IMR-90 (cell line): ENCODE data around the gene RBMS3. TPM values are rescaled to one million over a fixed set of nuclear protein-coding genes. Genes with fewer than 3 reads are reported as not detected.

Experiments
- ATAC-seq: fragments of 200-7000 bp; cut with Tn5 transposase; 2 replicates; pipeline ENCODE4 v1.9.1; 2020; ENCODE audit warnings: low read depth, mild to moderate bottlenecking, moderate library complexity
- BruUV-seq: library from RNA; stranded (reverse); fragments of 400-500 nt; replicated peaks from 2 replicates; lab custom pipeline; 2021; lab: Mats Ljungman, UMichigan
- CTCF ChIA-PET: fragments of 300-600 bp; formaldehyde crosslinking; extraction: SDS; loops from one replicate; lab custom pipeline; 2021; ENCODE audit warnings: antibody characterized with exemption; lab: Yijun Ruan, JAX
- POLR2A ChIA-PET: fragments of 300-600 bp; sonication (Branson Sonifier 250); formaldehyde crosslinking; loops from one replicate; lab custom pipeline; 2022; ENCODE audit warnings: antibody characterized with exemption; ENCODE audit not compliant: unreplicated experiment; lab: Charles Lee
- DNase-seq: peaks from one replicate; pipeline ENCODE4 v3.0.0; 2013
- H2AFZ ChIP-seq: replicated peaks from 2 replicates; pipeline ENCODE3; 2013; ENCODE audit warnings: low read length, mild to moderate bottlenecking; ENCODE audit not compliant: poor library complexity
- H2AK5ac ChIP-seq: 2 replicates; pipeline ENCODE4 v1.6.1; 2013; ENCODE audit warnings: low read depth, low read length, inconsistent platforms
- H2AK9ac ChIP-seq: replicated peaks from 2 replicates; pipeline ENCODE3; 2013; ENCODE audit warnings: mild to moderate bottlenecking, low read depth, low read length, moderate library complexity; ENCODE audit not compliant: poor library complexity
- H2BK120ac ChIP-seq: 2 replicates; pipeline ENCODE4 v1.6.1; 2013; ENCODE audit warnings: low read depth, low read length, inconsistent platforms
- H2BK15ac ChIP-seq: 3 replicates; pipeline ENCODE4 v1.6.1; 2013; ENCODE audit warnings: low read depth, low read length, inconsistent platforms
- H2BK20ac ChIP-seq: 2 replicates; pipeline ENCODE4 v1.6.1; 2013; ENCODE audit warnings: low read depth, mild to moderate bottlenecking, inconsistent platforms, low read length, moderate library complexity
- H2BK5ac ChIP-seq: 2 replicates; pipeline ENCODE4 v1.6.1; 2013; ENCODE audit warnings: mild to moderate bottlenecking, low read depth, low read length, inconsistent platforms; ENCODE audit not compliant: poor library complexity, severe bottlenecking
- H3K14ac ChIP-seq: replicated peaks from 2 replicates; pipeline ENCODE4 v1.6.1; 2013; ENCODE audit warnings: low read depth, low read length, inconsistent platforms
- H3K18ac ChIP-seq: 2 replicates; pipeline ENCODE4 v1.6.1; 2013; ENCODE audit warnings: low read depth, low read length, control low read depth
- H3K23ac ChIP-seq: 2 replicates; pipeline ENCODE4 v1.6.1; 2013; ENCODE audit warnings: low read depth, low read length, inconsistent platforms
- H3K27ac ChIP-seq: 2 replicates; pipeline ENCODE4 v1.5.1; 2013; ENCODE audit warnings: mild to moderate bottlenecking, control low read depth, low read length; ENCODE audit not compliant: insufficient read depth
- H3K27me3 ChIP-seq: 2 replicates; pipeline ENCODE4 v1.6.1; 2013; ENCODE audit warnings: low read length; ENCODE audit not compliant: control insufficient read depth, insufficient read depth
- H3K36me3 ChIP-seq: 2 replicates; pipeline ENCODE4 v1.6.1; 2013; ENCODE audit warnings: low read length, mixed read lengths; ENCODE audit not compliant: control insufficient read depth, insufficient read depth
- H3K4ac ChIP-seq: 2 replicates; pipeline ENCODE4 v1.6.1; 2013; ENCODE audit warnings: low read depth, low read length, inconsistent platforms
- H3K4me1 ChIP-seq: 2 replicates; pipeline ENCODE4 v1.6.1; 2013; ENCODE audit warnings: low read length, mixed read lengths; ENCODE audit not compliant: control insufficient read depth, insufficient read depth
- H3K4me2 ChIP-seq: 2 replicates; pipeline ENCODE4 v1.6.1; 2013; ENCODE audit warnings: low read depth, mild to moderate bottlenecking, control low read depth, low read length, moderate library complexity
- H3K4me3 ChIP-seq: 2 replicates; pipeline ENCODE4 v1.5.1; 2013; ENCODE audit warnings: low read depth, mild to moderate bottlenecking, control low read depth, low read length, moderate library complexity; ENCODE audit not compliant: insufficient read depth
- H3K56ac ChIP-seq: 2 replicates; pipeline ENCODE4 v1.6.1; 2013; ENCODE audit warnings: low read length, inconsistent platforms; ENCODE audit not compliant: insufficient read depth; ENCODE audit errors: extremely low read depth
- H3K79me1 ChIP-seq, 2 experiments: 2 replicates each; pipeline ENCODE4 v1.6.1; 2013; ENCODE audit warnings: low read length in 2 of 2, inconsistent platforms in 1 of 2, low read depth in 1 of 2
- H3K9ac ChIP-seq: 2 replicates; pipeline ENCODE4 v1.6.1; 2013; ENCODE audit warnings: low read depth, low read length, control low read depth
- H3K9me1 ChIP-seq: 2 replicates; pipeline ENCODE4 v1.6.1; 2013; ENCODE audit warnings: low read length, inconsistent platforms; ENCODE audit not compliant: insufficient read depth
- H3K9me3 ChIP-seq: 2 replicates; pipeline ENCODE4 v1.6.1; 2013; ENCODE audit warnings: low read length; ENCODE audit not compliant: control insufficient read depth, insufficient read depth
- H4K20me1 ChIP-seq: 2 replicates; pipeline ENCODE4 v1.6.1; 2013; ENCODE audit warnings: low read length, inconsistent platforms; ENCODE audit not compliant: insufficient read depth
- H4K5ac ChIP-seq: 2 replicates; pipeline ENCODE4 v1.6.1; 2013; ENCODE audit warnings: mild to moderate bottlenecking, low read depth, low read length, control low read depth
- H4K8ac ChIP-seq, 2 experiments: 2 replicates each; pipeline ENCODE4 v1.6.1; 2013; ENCODE audit warnings: low read depth in 2 of 2, low read length in 2 of 2, control low read depth in 1 of 2, inconsistent platforms in 1 of 2
- H4K91ac ChIP-seq: 2 replicates; pipeline ENCODE4 v1.6.1; 2013; ENCODE audit warnings: low read depth, low read length, inconsistent platforms; ENCODE audit not compliant: insufficient read depth
- BHLHE40 ChIP-seq: fragments of 150-350 bp; IDR thresholded peaks from 2 replicates; pipeline ENCODE4 v1.6.1; 2016; ENCODE audit warnings: mild to moderate bottlenecking, low read depth, low read length
- CEBPB ChIP-seq: IDR thresholded peaks from 2 replicates; pipeline ENCODE4 v1.6.1; 2012; ENCODE audit warnings: low read depth, low read length, improper control_type of control experiment
- CHD1 ChIP-seq: IDR thresholded peaks from 2 replicates; pipeline ENCODE4 v1.6.1; 2012; ENCODE audit warnings: low read depth, low read length, improper control_type of control experiment
- ELK1 ChIP-seq: fragments of 150-350 bp; IDR thresholded peaks from 2 replicates; pipeline ENCODE4 v1.6.1; 2016; ENCODE audit warnings: low read depth, mild to moderate bottlenecking, low read length, moderate library complexity, borderline replicate concordance
- FOS ChIP-seq: fragments of 150-350 bp; IDR thresholded peaks from 2 replicates; pipeline ENCODE4 v1.6.1; 2016; ENCODE audit warnings: low read depth, low read length
- MAFK ChIP-seq: IDR thresholded peaks from 2 replicates; pipeline ENCODE4 v1.6.1; 2012; ENCODE audit warnings: low read depth, low read length, improper control_type of control experiment
- MAZ ChIP-seq: IDR thresholded peaks from 2 replicates; pipeline ENCODE4 v1.6.1; 2012; ENCODE audit warnings: low read depth, mild to moderate bottlenecking, low read length, improper control_type of control experiment, moderate library complexity, borderline replicate concordance
- MXI1 ChIP-seq: IDR thresholded peaks from 2 replicates; pipeline ENCODE4 v1.6.1; 2012; ENCODE audit warnings: low read depth, mild to moderate bottlenecking, low read length, moderate library complexity, borderline replicate concordance
- NFE2L2 ChIP-seq: fragments of 150-350 bp; IDR thresholded peaks from 2 replicates; pipeline ENCODE4 v1.6.1; 2016; ENCODE audit warnings: low read depth, mild to moderate bottlenecking, low read length
- POLR2A ChIP-seq: IDR thresholded peaks from 2 replicates; pipeline ENCODE4 v1.6.1; 2012; ENCODE audit warnings: mild to moderate bottlenecking, low read depth, low read length
- RAD21 ChIP-seq: IDR thresholded peaks from 2 replicates; pipeline ENCODE4 v1.6.1; 2012; ENCODE audit warnings: low read length, improper control_type of control experiment
- RCOR1 ChIP-seq: IDR thresholded peaks from 2 replicates; pipeline ENCODE4 v1.6.1; 2012; ENCODE audit warnings: mild to moderate bottlenecking, low read length, improper control_type of control experiment; ENCODE audit not compliant: insufficient replicate concordance
- RFX5 ChIP-seq: IDR thresholded peaks from 2 replicates; pipeline ENCODE4 v1.8.0; 2012; ENCODE audit warnings: low read depth, mild to moderate bottlenecking, low read length, moderate library complexity
- SMC3 ChIP-seq: fragments of 150-350 bp; IDR thresholded peaks from 2 replicates; pipeline ENCODE4 v1.6.1; 2016; ENCODE audit warnings: low read depth, mild to moderate bottlenecking, antibody characterized with exemption, low read length, moderate library complexity
- WGBS, 2 experiments: methylation state at CpG; one replicate each; pipeline versions ENCODE4 v1.1.5 to v1.1.7; 2013; ENCODE audit warnings: missing lambda C conversion rate in 2 of 2; ENCODE audit not compliant: insufficient read length in 1 of 2; ENCODE audit errors: extremely low coverage in 2 of 2; 5-methylcytosine and 5-hydroxymethylcytosine counted together
- dilution Hi-C: fragments of 300-500 bp; cut with HindIII; formaldehyde crosslinking; loops from one replicate; pipeline ENCODE4 v1.14.3; 2018; ENCODE audit warnings: low sequenced_read_pairs; ENCODE audit not compliant: unreplicated experiment
- in situ Hi-C: fragments of 300-500 bp; cut with MboI; formaldehyde crosslinking; loops from 3 replicates; pipeline ENCODE4 v1.14.3; 2019; ENCODE audit warnings: low sequenced_read_pairs, inconsistent platforms, mixed read lengths
- intact Hi-C: fragments of 100-400 bp; cut with micrococcal nuclease; formaldehyde crosslinking; loops from 2 replicates; pipeline ENCODE4 v1.10.0; 2022
- polyA plus RNA-seq, 3 experiments: library from polyadenylated mRNA; depleted of rRNA; stranded (reverse); fragments of >200 nt; gene quantifications; 2 replicates each; pipeline ENCODE4 v1.2.3, GENCODE V29; 2012; ENCODE audit warnings: low replicate concordance in 1 of 3
- total RNA-seq: library from RNA; depleted of rRNA; stranded (reverse); fragments of >200 nt; gene quantifications from 2 replicates; pipeline ENCODE4 v1.2.3, GENCODE V29; 2012
- TF ChIP-seq, protein P1 (sequence below): conservative IDR thresholded peaks from 2 replicates; pipeline ENCODE4 v1.5.1; 2012; ENCODE audit warnings: mild to moderate bottlenecking, low read depth, low read length, improper control_type of control experiment
- TF ChIP-seq, protein P2 (sequence below): fragments of 150-350 bp; IDR thresholded peaks from 2 replicates; pipeline ENCODE4 v1.6.1; 2017; ENCODE audit warnings: mild to moderate bottlenecking, antibody characterized with exemption, low read length, low read depth

RBMS3 gene
- total and polyA plus RNA-seq, 2 of the 4 experiments (the other 2 are of a cell fraction), result 15.2 to 127 TPM

- no peak for ATAC-seq
- POLR2A ChIA-PET, result no interaction called here
These were observed 225.6 kb downstream of the RBMS3 start for GRCh38 chr3:29506502-29506901.

More at GRCh38 chr3:29506502-29506901, 225.6 kb downstream of the RBMS3 start:
- Histone ChIP-seq H3K27me3 (no peaks in the 10 kb centered on the region), H3K4me1 (peaks cover 3% of the 10 kb centered on the region; the same call in 1 of the 2 replicates), H2BK20ac (no peak overlapping the region), H2BK5ac (no peak overlapping the region), H2AFZ (no peak overlapping the region), H3K4me3 (no peak overlapping the region), H3K36me3 (no peaks in the 10 kb centered on the region), H3K18ac (no peak overlapping the region), H3K79me1 (peaks cover 11 to 19% of the 10 kb centered on the region in 2 experiments), H3K56ac (no peak overlapping the region), H3K23ac (no peak overlapping the region), H4K8ac (no peak overlapping the region), H3K27ac (no peak overlapping the region), H3K9me1 (no peaks in the 10 kb centered on the region), H4K5ac (no peak overlapping the region), H3K14ac (no peak overlapping the region), H2BK120ac (no peak overlapping the region), H2BK15ac (no peak overlapping the region), H4K20me1 (no peaks in the 10 kb centered on the region; the same call in 1 of the 2 replicates), H3K9ac (no peak overlapping the region), H4K91ac (no peak overlapping the region), H3K4me2 (no peak overlapping the region), H2AK9ac (no peak overlapping the region), H2AK5ac (no peak overlapping the region), H3K9me3 (no peaks in the 10 kb centered on the region), H3K4ac (no peak overlapping the region)
- CTCF ChIA-PET, result no interaction called here
- DNase-seq, result no peak
- BruUV-seq, result no TSS peak
- dilution Hi-C loops (no loop called here), in situ Hi-C loops (no loop called here), intact Hi-C loops (no loop called here)
- TF ChIP-seq CEBPB (no peak), NFE2L2 (no peak), MXI1 (no peak), SMC3 (no peak), MAFK (no peak), POLR2A (no peak), RCOR1 (no peak), FOS (no peak), RFX5 (no peak), MAZ (no peak), BHLHE40 (no peak), ELK1 (no peak), CHD1 (no peak), RAD21 (no peak)
- TF ChIP-seq, protein P1, sequence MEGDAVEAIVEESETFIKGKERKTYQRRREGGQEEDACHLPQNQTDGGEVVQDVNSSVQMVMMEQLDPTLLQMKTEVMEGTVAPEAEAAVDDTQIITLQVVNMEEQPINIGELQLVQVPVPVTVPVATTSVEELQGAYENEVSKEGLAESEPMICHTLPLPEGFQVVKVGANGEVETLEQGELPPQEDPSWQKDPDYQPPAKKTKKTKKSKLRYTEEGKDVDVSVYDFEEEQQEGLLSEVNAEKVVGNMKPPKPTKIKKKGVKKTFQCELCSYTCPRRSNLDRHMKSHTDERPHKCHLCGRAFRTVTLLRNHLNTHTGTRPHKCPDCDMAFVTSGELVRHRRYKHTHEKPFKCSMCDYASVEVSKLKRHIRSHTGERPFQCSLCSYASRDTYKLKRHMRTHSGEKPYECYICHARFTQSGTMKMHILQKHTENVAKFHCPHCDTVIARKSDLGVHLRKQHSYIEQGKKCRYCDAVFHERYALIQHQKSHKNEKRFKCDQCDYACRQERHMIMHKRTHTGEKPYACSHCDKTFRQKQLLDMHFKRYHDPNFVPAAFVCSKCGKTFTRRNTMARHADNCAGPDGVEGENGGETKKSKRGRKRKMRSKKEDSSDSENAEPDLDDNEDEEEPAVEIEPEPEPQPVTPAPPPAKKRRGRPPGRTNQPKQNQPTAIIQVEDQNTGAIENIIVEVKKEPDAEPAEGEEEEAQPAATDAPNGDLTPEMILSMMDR, result no peak
- TF ChIP-seq, protein P2, sequence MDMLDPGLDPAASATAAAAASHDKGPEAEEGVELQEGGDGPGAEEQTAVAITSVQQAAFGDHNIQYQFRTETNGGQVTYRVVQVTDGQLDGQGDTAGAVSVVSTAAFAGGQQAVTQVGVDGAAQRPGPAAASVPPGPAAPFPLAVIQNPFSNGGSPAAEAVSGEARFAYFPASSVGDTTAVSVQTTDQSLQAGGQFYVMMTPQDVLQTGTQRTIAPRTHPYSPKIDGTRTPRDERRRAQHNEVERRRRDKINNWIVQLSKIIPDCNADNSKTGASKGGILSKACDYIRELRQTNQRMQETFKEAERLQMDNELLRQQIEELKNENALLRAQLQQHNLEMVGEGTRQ, result no peak
- WGBS, 2 experiments, result no CpG with 5 or more reads among the region's 3 CpGs
